ENCODE data around the gene CD276. TPM values are rescaled to one million over a fixed set of nuclear protein-coding genes. Genes with fewer than 3 reads are reported as not detected.

CD276 gene
- total RNA-seq, 1 experiment from 2014 or later, result 75.4 TPM

DNA sequence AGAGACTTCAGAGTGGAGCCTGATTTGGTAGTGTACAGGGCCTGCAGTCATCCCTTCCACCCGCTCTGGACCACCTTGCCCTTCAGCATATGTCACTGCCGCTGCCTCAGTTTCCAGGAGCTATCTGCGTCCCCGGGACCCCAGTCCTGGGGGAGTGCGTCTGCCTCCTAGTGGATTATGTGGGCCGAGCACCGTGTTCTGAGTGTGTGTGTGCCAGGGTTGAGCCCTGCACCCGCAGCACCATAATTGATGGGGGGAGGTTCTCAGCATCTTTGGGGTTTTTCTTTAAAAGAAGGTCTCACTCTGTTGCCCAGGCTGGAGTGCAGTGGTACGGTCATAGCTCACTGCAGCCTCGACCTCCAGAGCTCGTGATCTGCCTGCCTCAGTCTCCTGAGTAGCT lies 33.6 kb downstream of the CD276 start:
- ChIA-PET POLR2A (no interaction called here), RAD21 (ENCODE audit: low non-redundant PET in 1 of 2, low total read pairs in 2 of 2, uncharacterized antibody in 2 of 2, unreplicated experiment in 2 of 2) (no interaction called here), CTCF (interaction anchor here (1.3 to 1.4 kb wide), 2 partner anchors 12 to 81 kb away, joined by 3 to 4 read pairs; no protein-coding TSS in a partner anchor)
- H3K36me3 ChIP-seq (ENCODE audit: control insufficient read depth in 1 of 2, insufficient read depth in 2 of 2, low read length in 2 of 2), result peaks cover 0 to 4% of the 10 kb centered on the region in 2 experiments; a peak in 1 of 4 replicates
- H3K4me2 ChIP-seq (ENCODE audit: low read length), result no peak overlapping the region
- TF ChIP-seq TCF7L2 (IDR thresholded peaks at IDR 0.05; ENCODE audit: borderline replicate concordance, extremely low read depth, insufficient read depth, insufficient read length), result no peak
- TF ChIP-seq, protein P1, sequence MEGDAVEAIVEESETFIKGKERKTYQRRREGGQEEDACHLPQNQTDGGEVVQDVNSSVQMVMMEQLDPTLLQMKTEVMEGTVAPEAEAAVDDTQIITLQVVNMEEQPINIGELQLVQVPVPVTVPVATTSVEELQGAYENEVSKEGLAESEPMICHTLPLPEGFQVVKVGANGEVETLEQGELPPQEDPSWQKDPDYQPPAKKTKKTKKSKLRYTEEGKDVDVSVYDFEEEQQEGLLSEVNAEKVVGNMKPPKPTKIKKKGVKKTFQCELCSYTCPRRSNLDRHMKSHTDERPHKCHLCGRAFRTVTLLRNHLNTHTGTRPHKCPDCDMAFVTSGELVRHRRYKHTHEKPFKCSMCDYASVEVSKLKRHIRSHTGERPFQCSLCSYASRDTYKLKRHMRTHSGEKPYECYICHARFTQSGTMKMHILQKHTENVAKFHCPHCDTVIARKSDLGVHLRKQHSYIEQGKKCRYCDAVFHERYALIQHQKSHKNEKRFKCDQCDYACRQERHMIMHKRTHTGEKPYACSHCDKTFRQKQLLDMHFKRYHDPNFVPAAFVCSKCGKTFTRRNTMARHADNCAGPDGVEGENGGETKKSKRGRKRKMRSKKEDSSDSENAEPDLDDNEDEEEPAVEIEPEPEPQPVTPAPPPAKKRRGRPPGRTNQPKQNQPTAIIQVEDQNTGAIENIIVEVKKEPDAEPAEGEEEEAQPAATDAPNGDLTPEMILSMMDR (IDR thresholded peaks at IDR 0.05 in 2 of 3, conservative IDR thresholded peaks at IDR 0.05 in 1 of 3; ENCODE audit: borderline replicate concordance in 1 of 3, insufficient read depth in 1 of 3, low read depth in 2 of 3, low read length in 2 of 3), result peak in 2 of 3 experiments; percentile 41 to 46; a peak in 4 of 6 replicates
- H3K9me2 ChIP-seq (ENCODE audit: insufficient read depth), result no peaks in the 10 kb centered on the region
- H3K27me3 ChIP-seq (ENCODE audit: insufficient read depth, low read length), result no peaks in the 10 kb centered on the region
- no peaks in the 10 kb centered on the region for H3K4me1 ChIP-seq (ENCODE audit: control insufficient read depth in 1 of 2, insufficient read depth in 2 of 2, low read length in 2 of 2)
- no peak overlapping the region for H3K4me3 ChIP-seq (replicated peaks in 1 of 2; ENCODE audit: low read depth in 1 of 2, low read length in 2 of 2)
- intact Hi-C loops (cut with micrococcal nuclease), result no loop called here
- H3K9me3 ChIP-seq (ENCODE audit: control insufficient read depth in 1 of 2, insufficient read depth in 1 of 2, low read depth in 1 of 2, low read length in 2 of 2), result no peaks in the 10 kb centered on the region
- no peak overlapping the region for H3K9ac ChIP-seq (ENCODE audit: low read length)
- ATAC-seq, result peak; percentile 42; the same call in 1 of the 2 replicates
- H3K27ac ChIP-seq (ENCODE audit: low read depth, low read length), result no peak overlapping the region
- no peak overlapping the region for H2AFZ ChIP-seq (ENCODE audit: low read depth, low read length, poor library complexity, severe bottlenecking)
- H3K79me2 ChIP-seq (ENCODE audit: insufficient read depth, low read length), result no peaks in the 10 kb centered on the region
- BruUV-seq (replicated peaks), result no TSS peak
- no peak for DNase-seq (ENCODE audit: low read depth, low spot score)
- H4K20me1 ChIP-seq (ENCODE audit: insufficient read depth), result no peaks in the 10 kb centered on the region

DNA sequence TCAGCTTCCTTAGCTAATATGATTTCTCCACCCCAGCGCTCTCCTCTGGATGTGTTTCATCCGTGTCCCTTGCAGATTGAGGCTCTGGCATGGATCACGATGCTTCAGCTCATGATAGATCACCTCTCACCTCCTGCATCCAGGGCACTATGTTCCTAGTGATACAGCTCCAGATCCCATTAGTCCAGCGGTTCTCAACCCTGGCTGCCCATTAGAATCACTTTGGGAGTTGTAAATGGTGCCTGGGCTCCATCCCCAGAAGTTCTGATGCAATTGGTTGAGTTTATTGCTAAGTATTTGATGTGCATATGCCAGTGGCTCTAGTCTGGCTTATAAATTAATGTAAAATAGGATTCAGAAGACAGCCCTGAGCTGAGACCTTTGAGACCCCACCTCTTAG lies 34.5 kb downstream of the CD276 start:
- no peak for DNase-seq (ENCODE audit: low read depth, low spot score)
- H4K20me1 ChIP-seq (ENCODE audit: insufficient read depth), result no peaks in the 10 kb centered on the region
- no peaks in the 10 kb centered on the region for H3K9me3 ChIP-seq (ENCODE audit: control insufficient read depth in 1 of 2, insufficient read depth in 1 of 2, low read depth in 1 of 2, low read length in 2 of 2)
- H3K36me3 ChIP-seq (ENCODE audit: control insufficient read depth in 1 of 2, insufficient read depth in 2 of 2, low read length in 2 of 2), result peaks cover 0 to 4% of the 10 kb centered on the region in 2 experiments; a peak in 1 of 4 replicates
- ChIA-PET CTCF (interaction anchor here (1.3 to 1.4 kb wide), 2 partner anchors 13 to 82 kb away, joined by 3 to 4 read pairs; no protein-coding TSS in a partner anchor), RAD21 (ENCODE audit: low non-redundant PET in 1 of 2, low total read pairs in 2 of 2, uncharacterized antibody in 2 of 2, unreplicated experiment in 2 of 2) (no interaction called here), POLR2A (no interaction called here)
- H3K4me3 ChIP-seq (replicated peaks in 1 of 2; ENCODE audit: low read depth in 1 of 2, low read length in 2 of 2), result no peak overlapping the region
- ATAC-seq, result no peak
- BruUV-seq (replicated peaks), result no TSS peak
- H2AFZ ChIP-seq (ENCODE audit: low read depth, low read length, poor library complexity, severe bottlenecking), result no peak overlapping the region
- H3K79me2 ChIP-seq (ENCODE audit: insufficient read depth, low read length), result no peaks in the 10 kb centered on the region
- no peaks in the 10 kb centered on the region for H3K9me2 ChIP-seq (ENCODE audit: insufficient read depth)
- no peak overlapping the region for H3K27ac ChIP-seq (ENCODE audit: low read depth, low read length)
- H3K4me2 ChIP-seq (ENCODE audit: low read length), result no peak overlapping the region
- TF ChIP-seq ZFX (IDR thresholded peaks at IDR 0.05) (no peak), RAD21 (IDR thresholded peaks at IDR 0.05; ENCODE audit: low read depth) (no peak)
- no peaks in the 10 kb centered on the region for H3K27me3 ChIP-seq (ENCODE audit: insufficient read depth, low read length)
- H3K9ac ChIP-seq (ENCODE audit: low read length), result no peak overlapping the region
- intact Hi-C loops (cut with micrococcal nuclease), result no loop called here
- no peaks in the 10 kb centered on the region for H3K4me1 ChIP-seq (ENCODE audit: control insufficient read depth in 1 of 2, insufficient read depth in 2 of 2, low read length in 2 of 2)

Measured in HCT116 (cell line).